ENCODE measurements around the gene ANP32B. TPM values are rescaled to one million over a fixed set of nuclear protein-coding genes. Genes with fewer than 3 reads are reported as not detected.
"Not testable (repeated sequence)": the region's sequence is repeated elsewhere in the genome, so short reads cannot be mapped to it uniquely, and the experiment has no call there.

ANP32B gene
- polyA plus RNA-seq, 1 of the 3 experiments (the other 2 are of a cell fraction) = 28.4 TPM

GRCh38 chr9:97976633-97977032, 6.5 kb upstream of the ANP32B start:
- H3K4me3 ChIP-seq (ENCODE audit: low read depth in 2 of 2, low read length in 1 of 2); H3K27ac ChIP-seq (ENCODE audit: low read depth in 2 of 2, low read length in 1 of 2); H2AFZ ChIP-seq (ENCODE audit: low read depth); H3K9me3 ChIP-seq; H3K27me3 ChIP-seq (ENCODE audit: insufficient read depth); POLR2A ChIA-PET; H4K20me1 ChIP-seq (ENCODE audit: insufficient read depth); H3K9me2 ChIP-seq; H3F3A ChIP-seq (replicated peaks; ENCODE audit: insufficient read depth); H3K9ac ChIP-seq; H3K36me3 ChIP-seq (replicated peaks in 1 of 2; ENCODE audit: control insufficient read depth in 1 of 2, insufficient read depth in 2 of 2, low read length in 1 of 2); H3K79me2 ChIP-seq (ENCODE audit: insufficient read depth); DNase-seq; H3K4me2 ChIP-seq; CTCF ChIA-PET: not testable (repeated sequence)
- H3K4me1 ChIP-seq (ENCODE audit: control insufficient read depth in 1 of 2, insufficient read depth in 2 of 2, low read depth in 1 of 2, low read length in 1 of 2) = peaks cover 0 to 14% of the 10 kb centered on the region in 2 experiments; a peak in 2 of 4 replicates
- 91% methylated on average over 10 of the region's 10 CpGs for WGBS (ENCODE audit: low lambda C conversion rate)

- H3K4me1 ChIP-seq (ENCODE audit: control insufficient read depth in 1 of 2, insufficient read depth in 2 of 2, low read depth in 1 of 2, low read length in 1 of 2) = peaks cover 0 to 19% of the 10 kb centered on the region in 2 experiments; a peak in 2 of 4 replicates
- H2AFZ ChIP-seq (ENCODE audit: low read depth) = no peak overlapping the region
- H3K79me2 ChIP-seq (ENCODE audit: insufficient read depth) = peaks cover 4% of the 10 kb centered on the region; the same call in 1 of the 2 replicates
- no peak overlapping the region for H3K27ac ChIP-seq (ENCODE audit: low read depth in 2 of 2, low read length in 1 of 2)
- no peaks in the 10 kb centered on the region for H3F3A ChIP-seq (replicated peaks; ENCODE audit: insufficient read depth)
- no peak overlapping the region for H3K9ac ChIP-seq
- H3K27me3 ChIP-seq (ENCODE audit: insufficient read depth) = no peaks in the 10 kb centered on the region
- TF ChIP-seq FOSL2 (IDR thresholded peaks at IDR 0.05; ENCODE audit: borderline replicate concordance, low read depth) (no peak), RAD21 (IDR thresholded peaks at IDR 0.05; ENCODE audit: low read length) (no peak), MAX (IDR thresholded peaks at IDR 0.05; ENCODE audit: low read depth) (no peak)
- H3K36me3 ChIP-seq (replicated peaks in 1 of 2; ENCODE audit: control insufficient read depth in 1 of 2, insufficient read depth in 2 of 2, low read length in 1 of 2) = no peaks in the 10 kb centered on the region
- POLR2A ChIA-PET = no interaction called here
- CTCF ChIA-PET = interaction anchor here (1.2 to 1.7 kb wide), 2 partner anchors 36 to 56 kb away, joined by 3 to 7 read pairs; no protein-coding TSS in a partner anchor
- no peaks in the 10 kb centered on the region for H3K9me2 ChIP-seq
- no peak overlapping the region for H3K4me2 ChIP-seq
- 88% methylated on average over 3 of the region's 3 CpGs for WGBS (ENCODE audit: low lambda C conversion rate)
- no peak overlapping the region for H3K4me3 ChIP-seq (ENCODE audit: low read depth in 2 of 2, low read length in 1 of 2)
- H3K9me3 ChIP-seq = no peaks in the 10 kb centered on the region
- no peak for DNase-seq
- H4K20me1 ChIP-seq (ENCODE audit: insufficient read depth) = no peaks in the 10 kb centered on the region
Observed at GRCh38 chr9:97978371-97979130, 4.6 kb upstream of the ANP32B start.

GRCh38 chr9:97979788-97980478, 3.2 kb upstream of the ANP32B start:
- no peaks in the 10 kb centered on the region for H3K9me3 ChIP-seq
- DNase-seq = no peak
- TF ChIP-seq POLR2AphosphoS5 (IDR thresholded peaks at IDR 0.05; ENCODE audit: low read depth, low read length) (no peak), ZBTB33 (IDR thresholded peaks at IDR 0.05; ENCODE audit: borderline replicate concordance, low read depth) (no peak), RXRA (IDR thresholded peaks at IDR 0.05; ENCODE audit: borderline replicate concordance, low read depth) (no peak), CHD2 (IDR thresholded peaks at IDR 0.05; ENCODE audit: low read length, partially characterized antibody) (no peak), FOSL2 (IDR thresholded peaks at IDR 0.05; ENCODE audit: borderline replicate concordance, low read depth) (no peak), RAD21 (IDR thresholded peaks at IDR 0.05; ENCODE audit: low read length) (no peak), SIN3A (IDR thresholded peaks at IDR 0.05; ENCODE audit: borderline replicate concordance, low read depth, low read length) (no peak), USF2 (IDR thresholded peaks at IDR 0.05; ENCODE audit: borderline replicate concordance, low read depth, low read length) (no peak), SMC3 (IDR thresholded peaks at IDR 0.05; ENCODE audit: low read depth, low read length) (no peak), CTCF (IDR thresholded peaks at IDR 0.05) (no peak), MXI1 (IDR thresholded peaks at IDR 0.05; ENCODE audit: low read depth, low read length) (no peak), ELF1 (IDR thresholded peaks at IDR 0.05) (no peak)
- ChIA-PET CTCF (interaction anchor here (1.0 to 9.2 kb wide), 5 partner anchors 25 to 79 kb away, joined by 3 to 90 read pairs (median 4); partner anchors contain the start of gene TRMO), POLR2A (interaction anchor here (1.0 kb wide), 1 partner anchor 57 kb away, joined by 4 read pairs; the partner anchor contains the start of gene TRMO)
- H3K4me1 ChIP-seq (ENCODE audit: control insufficient read depth in 1 of 2, insufficient read depth in 2 of 2, low read depth in 1 of 2, low read length in 1 of 2) = peaks cover 0 to 19% of the 10 kb centered on the region in 2 experiments; a peak in 2 of 4 replicates
- no peak overlapping the region for H3K4me2 ChIP-seq
- no peak overlapping the region for H3K9ac ChIP-seq
- H3K9me2 ChIP-seq = no peaks in the 10 kb centered on the region
- no peaks in the 10 kb centered on the region for H3K36me3 ChIP-seq (replicated peaks in 1 of 2; ENCODE audit: control insufficient read depth in 1 of 2, insufficient read depth in 2 of 2, low read length in 1 of 2)
- no peak overlapping the region for H2AFZ ChIP-seq (ENCODE audit: low read depth)
- H3K27ac ChIP-seq (ENCODE audit: low read depth in 2 of 2, low read length in 1 of 2) = no peak overlapping the region
- H3K4me3 ChIP-seq (ENCODE audit: low read depth in 2 of 2, low read length in 1 of 2) = no peak overlapping the region
- no peaks in the 10 kb centered on the region for H4K20me1 ChIP-seq (ENCODE audit: insufficient read depth)
- H3K27me3 ChIP-seq (ENCODE audit: insufficient read depth) = no peaks in the 10 kb centered on the region
- WGBS (ENCODE audit: low lambda C conversion rate) = 88% methylated on average over 7 of the region's 7 CpGs
- no peaks in the 10 kb centered on the region for H3F3A ChIP-seq (replicated peaks; ENCODE audit: insufficient read depth)
- H3K79me2 ChIP-seq (ENCODE audit: insufficient read depth) = peaks cover 15% of the 10 kb centered on the region

Measured in SK-N-SH (cell line).